ENCODE data around the gene RNF223.

The RNF223 gene

GRCh38 chr1:1039145-1039910, 34.8 kb downstream of the RNF223 start:
- Histone ChIP-seq H3K4ac (ENCODE audit: low read depth, low read length) (no peak overlapping the region), H3K27ac (ENCODE audit: low read depth, low read length) (no peak overlapping the region), H3K27me3 (ENCODE audit: insufficient read depth, low read length, poor library complexity) (no peaks in the 10 kb centered on the region), H3K18ac (ENCODE audit: low read length) (no peak overlapping the region), H3K79me2 (ENCODE audit: control insufficient read depth, insufficient read depth, low read length) (no peaks in the 10 kb centered on the region), H3K4me2 (ENCODE audit: low read length) (no peak overlapping the region), H2BK120ac (ENCODE audit: low read depth, low read length) (no peak overlapping the region), H3K56ac (ENCODE audit: low read length) (no peak overlapping the region), H3K4me3 (ENCODE audit: low read length) (no peak overlapping the region), H3K79me1 (ENCODE audit: low read length) (no peaks in the 10 kb centered on the region), H3K4me1 (ENCODE audit: control insufficient read depth, low read depth, low read length) (no peaks in the 10 kb centered on the region), H4K5ac (ENCODE audit: low read length) (no peak overlapping the region), H2BK5ac (ENCODE audit: low read length) (no peak overlapping the region), H2BK15ac (replicated peaks; ENCODE audit: low read depth) (no peak overlapping the region), H3K23ac (ENCODE audit: low read length) (no peak overlapping the region), H4K8ac (ENCODE audit: low read depth, low read length) (no peak overlapping the region), H3K9ac (ENCODE audit: low read length) (no peak overlapping the region), H3K36me3 (ENCODE audit: control insufficient read depth, insufficient read depth, low read length) (no peaks in the 10 kb centered on the region), H2AK5ac (ENCODE audit: low read length) (no peak overlapping the region)
- no peak for DNase-seq
- WGBS (ENCODE audit: extremely low coverage, insufficient coverage, low lambda C conversion rate): no CpG with 5 or more reads among the region's 17 CpGs

GRCh38 chr1:1038694-1039093, 35.4 kb downstream of the RNF223 start:
- Histone ChIP-seq H3K4me3 (ENCODE audit: low read length) (no peak overlapping the region), H3K9ac (ENCODE audit: low read length) (no peak overlapping the region), H3K36me3 (ENCODE audit: control insufficient read depth, insufficient read depth, low read length) (no peaks in the 10 kb centered on the region), H3K27me3 (ENCODE audit: insufficient read depth, low read length, poor library complexity) (no peaks in the 10 kb centered on the region), H3K4ac (ENCODE audit: low read depth, low read length) (no peak overlapping the region), H4K8ac (ENCODE audit: low read depth, low read length) (no peak overlapping the region), H3K23ac (ENCODE audit: low read length) (no peak overlapping the region), H3K27ac (ENCODE audit: low read depth, low read length) (no peak overlapping the region), H3K56ac (ENCODE audit: low read length) (no peak overlapping the region), H3K79me2 (ENCODE audit: control insufficient read depth, insufficient read depth, low read length) (no peaks in the 10 kb centered on the region), H3K18ac (ENCODE audit: low read length) (no peak overlapping the region), H4K5ac (ENCODE audit: low read length) (no peak overlapping the region), H2BK15ac (replicated peaks; ENCODE audit: low read depth) (no peak overlapping the region), H3K4me2 (ENCODE audit: low read length) (no peak overlapping the region), H2BK5ac (ENCODE audit: low read length) (no peak overlapping the region), H2AK5ac (ENCODE audit: low read length) (no peak overlapping the region), H3K79me1 (ENCODE audit: low read length) (no peaks in the 10 kb centered on the region), H3K4me1 (ENCODE audit: control insufficient read depth, low read depth, low read length) (no peaks in the 10 kb centered on the region), H2BK120ac (ENCODE audit: low read depth, low read length) (no peak overlapping the region)
- no peak for DNase-seq
- no CpG with 5 or more reads among the region's 6 CpGs for WGBS (ENCODE audit: extremely low coverage, insufficient coverage, low lambda C conversion rate)

- no peak overlapping the region for H4K5ac ChIP-seq (ENCODE audit: low read length)
- H3K23ac ChIP-seq (ENCODE audit: low read length): no peak overlapping the region
- H3K79me1 ChIP-seq (ENCODE audit: low read length): no peaks in the 10 kb centered on the region
- no peak overlapping the region for H3K9ac ChIP-seq (ENCODE audit: low read length)
- H3K56ac ChIP-seq (ENCODE audit: low read length): no peak overlapping the region
- H2BK5ac ChIP-seq (ENCODE audit: low read length): no peak overlapping the region
- H2AK5ac ChIP-seq (ENCODE audit: low read length): no peak overlapping the region
- H3K27ac ChIP-seq (ENCODE audit: low read depth, low read length): no peak overlapping the region
- no peak overlapping the region for H3K4ac ChIP-seq (ENCODE audit: low read depth, low read length)
- H3K27me3 ChIP-seq (ENCODE audit: insufficient read depth, low read length, poor library complexity): no peaks in the 10 kb centered on the region
- H3K4me1 ChIP-seq (ENCODE audit: control insufficient read depth, low read depth, low read length): no peaks in the 10 kb centered on the region
- H3K4me2 ChIP-seq (ENCODE audit: low read length): no peak overlapping the region
- no CpG with 5 or more reads among the region's 30 CpGs for WGBS (ENCODE audit: extremely low coverage, insufficient coverage, low lambda C conversion rate)
- H3K79me2 ChIP-seq (ENCODE audit: control insufficient read depth, insufficient read depth, low read length): no peaks in the 10 kb centered on the region
- H3K4me3 ChIP-seq (ENCODE audit: low read length): no peak overlapping the region
- H3K36me3 ChIP-seq (ENCODE audit: control insufficient read depth, insufficient read depth, low read length): no peaks in the 10 kb centered on the region
- H4K8ac ChIP-seq (ENCODE audit: low read depth, low read length): no peak overlapping the region
- no peak overlapping the region for H2BK120ac ChIP-seq (ENCODE audit: low read depth, low read length)
- no peak overlapping the region for H2BK15ac ChIP-seq (replicated peaks; ENCODE audit: low read depth)
- DNase-seq: no peak
- H3K18ac ChIP-seq (ENCODE audit: low read length): no peak overlapping the region
These were observed 36.5 kb downstream of the RNF223 start for GRCh38 chr1:1037366-1038327.

GRCh38 chr1:1035291-1035943, 38.7 kb downstream of the RNF223 start:
- no peaks in the 10 kb centered on the region for H3K27me3 ChIP-seq (ENCODE audit: insufficient read depth, low read length, poor library complexity)
- no peak overlapping the region for H2BK5ac ChIP-seq (ENCODE audit: low read length)
- no peak overlapping the region for H4K8ac ChIP-seq (ENCODE audit: low read depth, low read length)
- no peak overlapping the region for H3K4me3 ChIP-seq (ENCODE audit: low read length)
- no CpG with 5 or more reads among the region's 19 CpGs for WGBS (ENCODE audit: extremely low coverage, insufficient coverage, low lambda C conversion rate)
- H3K9ac ChIP-seq (ENCODE audit: low read length): no peak overlapping the region
- H2BK15ac ChIP-seq (replicated peaks; ENCODE audit: low read depth): no peak overlapping the region
- no peak overlapping the region for H3K23ac ChIP-seq (ENCODE audit: low read length)
- H4K5ac ChIP-seq (ENCODE audit: low read length): no peak overlapping the region
- H3K79me1 ChIP-seq (ENCODE audit: low read length): no peaks in the 10 kb centered on the region
- H3K56ac ChIP-seq (ENCODE audit: low read length): no peak overlapping the region
- H3K79me2 ChIP-seq (ENCODE audit: control insufficient read depth, insufficient read depth, low read length): no peaks in the 10 kb centered on the region
- H3K4me1 ChIP-seq (ENCODE audit: control insufficient read depth, low read depth, low read length): no peaks in the 10 kb centered on the region
- no peak overlapping the region for H2BK120ac ChIP-seq (ENCODE audit: low read depth, low read length)
- H3K27ac ChIP-seq (ENCODE audit: low read depth, low read length): no peak overlapping the region
- H3K36me3 ChIP-seq (ENCODE audit: control insufficient read depth, insufficient read depth, low read length): no peaks in the 10 kb centered on the region
- no peak overlapping the region for H3K4ac ChIP-seq (ENCODE audit: low read depth, low read length)
- H3K18ac ChIP-seq (ENCODE audit: low read length): no peak overlapping the region
- no peak for DNase-seq
- H2AK5ac ChIP-seq (ENCODE audit: low read length): no peak overlapping the region
- H3K4me2 ChIP-seq (ENCODE audit: low read length): no peak overlapping the region

- Histone ChIP-seq H3K4me2 (ENCODE audit: low read length) (peak overlapping the region; percentile 70), H3K23ac (ENCODE audit: low read length) (peak overlapping the region; percentile 94), H3K79me1 (ENCODE audit: low read length) (no peaks in the 10 kb centered on the region), H2BK120ac (ENCODE audit: low read depth, low read length) (no peak overlapping the region), H3K18ac (ENCODE audit: low read length) (no peak overlapping the region), H3K56ac (ENCODE audit: low read length) (peak overlapping the region; percentile 74), H3K36me3 (ENCODE audit: control insufficient read depth, insufficient read depth, low read length) (no peaks in the 10 kb centered on the region), H3K79me2 (ENCODE audit: control insufficient read depth, insufficient read depth, low read length) (no peaks in the 10 kb centered on the region), H2BK15ac (replicated peaks; ENCODE audit: low read depth) (no peak overlapping the region), H4K8ac (ENCODE audit: low read depth, low read length) (no peak overlapping the region), H3K4ac (ENCODE audit: low read depth, low read length) (no peak overlapping the region), H3K27me3 (ENCODE audit: insufficient read depth, low read length, poor library complexity) (no peaks in the 10 kb centered on the region), H2AK5ac (ENCODE audit: low read length) (no peak overlapping the region), H4K5ac (ENCODE audit: low read length) (no peak overlapping the region), H3K4me3 (ENCODE audit: low read length) (no peak overlapping the region), H3K4me1 (ENCODE audit: control insufficient read depth, low read depth, low read length) (no peaks in the 10 kb centered on the region), H3K27ac (ENCODE audit: low read depth, low read length) (no peak overlapping the region), H2BK5ac (ENCODE audit: low read length) (no peak overlapping the region), H3K9ac (ENCODE audit: low read length) (peak overlapping the region; percentile 71)
- peak; percentile 48 for DNase-seq
- WGBS (ENCODE audit: extremely low coverage, insufficient coverage, low lambda C conversion rate): no CpG with 5 or more reads among the region's 30 CpGs
These were observed 39.7 kb downstream of the RNF223 start for GRCh38 chr1:1034439-1034781.

All from mesendoderm (in vitro differentiated cells).